GM08714 (cell line): Measurements from ENCODE around the gene USP3.

Experiments used
- H3K4me3 ChIP-seq: fragments of 200-500 bp; sonication (Bioruptor generic); 2 replicates; pipeline ENCODE4 v1.5.1; 2014; ENCODE audit warnings: mild to moderate bottlenecking, low read length, inconsistent platforms
- ZNF274 ChIP-seq: IDR thresholded peaks from 2 replicates; pipeline ENCODE4 v1.6.1; 2012; ENCODE audit warnings: mild to moderate bottlenecking, low read depth, low read length

Gene USP3

GRCh38 chr15:63582718-63583426 is 78.5 kb downstream of the USP3 start:
- TF ChIP-seq ZNF274, result no peak

GRCh38 chr15:63586790-63587189 is 82.4 kb downstream of the USP3 start:
- no peak overlapping the region for H3K4me3 ChIP-seq
- TF ChIP-seq ZNF274, result no peak

More at GRCh38 chr15:63582718-63583426, 78.5 kb downstream of the USP3 start:
- no peak overlapping the region for H3K4me3 ChIP-seq

- no peak overlapping the region for H3K4me3 ChIP-seq
- TF ChIP-seq ZNF274, result no peak
These were observed 83.1 kb downstream of the USP3 start for GRCh38 chr15:63587527-63587926.

- H3K4me3 ChIP-seq, result no peak overlapping the region
- no peak for TF ChIP-seq ZNF274
These were observed 84.4 kb downstream of the USP3 start for GRCh38 chr15:63588826-63589225.

- no peak for TF ChIP-seq ZNF274
- no peak overlapping the region for H3K4me3 ChIP-seq
These were observed 89.6 kb downstream of the USP3 start for GRCh38 chr15:63593705-63594671.

- H3K4me3 ChIP-seq, result no peak overlapping the region
- no peak for TF ChIP-seq ZNF274
These were observed 90.7 kb downstream of the USP3 start for GRCh38 chr15:63595065-63595464.

GRCh38 chr15:63595688-63596087 is 91.3 kb downstream of the USP3 start:
- H3K4me3 ChIP-seq, result no peak overlapping the region
- TF ChIP-seq ZNF274, result no peak

GRCh38 chr15:63596676-63597037 is 92.3 kb downstream of the USP3 start:
- no peak overlapping the region for H3K4me3 ChIP-seq
- no peak for TF ChIP-seq ZNF274

- TF ChIP-seq ZNF274, result no peak
- no peak within 1 kb of the TSS for H3K4me3 ChIP-seq
These were observed 92.8 kb downstream of the USP3 start, which contains the start of gene FBXL22 for GRCh38 chr15:63597038-63597790. Gene FBXL22, plus strand, starts transcription at chr15:63597387. Its CDS starts 6 bp downstream, at chr15:63597393.

- TF ChIP-seq ZNF274, result no peak
- no peak overlapping the region for H3K4me3 ChIP-seq
These were observed 93.4 kb downstream of the USP3 start for GRCh38 chr15:63597821-63598220.

GRCh38 chr15:63598473-63599400 is 94.3 kb downstream of the USP3 start:
- H3K4me3 ChIP-seq, result no peak overlapping the region
- TF ChIP-seq ZNF274, result no peak

- no peak for TF ChIP-seq ZNF274
- peak overlapping the region; percentile 52; the same call in 1 of the 2 replicates for H3K4me3 ChIP-seq
These were observed 95.1 kb downstream of the USP3 start for GRCh38 chr15:63599401-63600000.
